Measurements from ENCODE around the gene NDUFC2.

- 0 out of 2 replicates have a peak, but pooled peaks have one; percentile 34 for TF ChIP-seq RNF219 (CRISPR knock-in tag; IDR thresholded peaks at IDR 0.05)
- TF ChIP-seq IKZF1 (IDR thresholded peaks at IDR 0.05): no peak
- no peak for TF ChIP-seq ZBTB8A (CRISPR knock-in tag; IDR thresholded peaks at IDR 0.05; ENCODE audit: borderline replicate concordance, low read depth)
- no peak for TF ChIP-seq POLR2AphosphoS5 (IDR thresholded peaks at IDR 0.05; ENCODE audit: low read depth, low read length)
- TF ChIP-seq CTCF (CRISPR knock-in tag; IDR thresholded peaks at IDR 0.05): peak; percentile 25
- no peak for TF ChIP-seq ZBTB21 (CRISPR knock-in tag; IDR thresholded peaks at IDR 0.05)
These were observed 39.6 kb downstream of the NDUFC2 start for GRCh38 chr11:78039919-78040671.
